Esophagus muscularis mucosa (tissue), 4 donors: ENCODE measurements around the gene WAC. TPM values are rescaled to one million over a fixed set of nuclear protein-coding genes. Genes with fewer than 3 reads are reported as not detected.

ENCODE experiments used
- DNase-seq: peaks from one replicate; pipeline ENCODE4 v3.0.0-alpha.2; 2017; ENCODE audit errors: extremely low spot score
- H3K27ac ChIP-seq, 4 donors: fragments of 200-600 bp; sonication (generic); replicated peaks in 1 of 4; 1 replicate in 3 of 4; 2 replicates in 1 of 4; pipeline ENCODE4 v1.5.1; 2016 to 2019; ENCODE audit warnings: mild to moderate bottlenecking in 1 of 4
- H3K27me3 ChIP-seq, 4 donors: fragments of 200-600 bp; sonication (generic); one replicate each; pipeline versions ENCODE4 v1.5.1 to v1.6.0; 2016 to 2019
- H3K36me3 ChIP-seq, 4 donors: fragments of 200-600 bp; sonication (generic); one replicate each; pipeline ENCODE4 v1.5.1; 2016 to 2019
- H3K4me1 ChIP-seq, 4 donors: fragments of 200-600 bp; sonication (generic); one replicate each; pipeline ENCODE4 v1.5.1; 2016 to 2019
- H3K4me3 ChIP-seq, 4 donors: fragments of 200-600 bp; sonication (generic); 1 replicate in 2 of 4; 2 replicates in 2 of 4; pipeline ENCODE4 v1.5.1; 2016 to 2019; ENCODE audit warnings: mild to moderate bottlenecking in 4 of 4, moderate library complexity in 1 of 4
- H3K9me3 ChIP-seq, 4 donors: fragments of 200-600 bp; sonication (generic); 1 replicate in 3 of 4; 2 replicates in 1 of 4; pipeline ENCODE4 v1.5.1; 2016 to 2019
- CTCF ChIP-seq, 3 experiments: fragments of 200-600 bp in 2 of 3; fragments of 450-650 bp in 1 of 3; sonication (generic) in 2 of 3; IDR thresholded peaks; one replicate each; pipeline ENCODE4 v1.5.1; 2017 to 2019; ENCODE audit warnings: antibody characterized with exemption in 3 of 3, mild to moderate bottlenecking in 2 of 3, moderate library complexity in 1 of 3
- EP300 ChIP-seq: sonication (generic); formaldehyde crosslinking; IDR thresholded peaks from one replicate; pipeline ENCODE4 v1.6.1; 2017; ENCODE audit warnings: antibody characterized with exemption
- POLR2A ChIP-seq: fragments of 450-650 bp; IDR thresholded peaks from one replicate; pipeline ENCODE4 v1.6.1; 2017; ENCODE audit warnings: antibody characterized with exemption, moderate library complexity, mild to moderate bottlenecking, low read depth
- POLR2AphosphoS5 ChIP-seq, 2 donors: sonication (generic); formaldehyde crosslinking; IDR thresholded peaks; one replicate each; pipeline ENCODE4 v1.6.1; 2017; ENCODE audit warnings: antibody characterized with exemption in 2 of 2
- WGBS: methylation state at CpG from one replicate; pipeline ENCODE4 v1.1.5; 2018; 5-methylcytosine and 5-hydroxymethylcytosine counted together
- intact Hi-C: fragments of 100-400 bp; cut with DNase I; formaldehyde crosslinking; loops from one replicate; pipeline ENCODE4 v1.15.1; 2023
- total RNA-seq, 4 donors: library from RNA; depleted of rRNA; stranded (reverse); fragments of >200 nt; gene quantifications; one replicate each; pipeline versions ENCODE4 v1.1.0 to v1.2.1, GENCODE V29; 2016

The WAC gene
- total RNA-seq, 4 donors from 2014 or later: 115 to 157 (median 135) TPM

- 82% methylated on average over 5 of the region's 5 CpGs for WGBS
- TF ChIP-seq POLR2AphosphoS5 (IDR thresholded peaks at IDR 0.05) (no peak), CTCF (IDR thresholded peaks at IDR 0.05) (no peak), EP300 (no peak), POLR2A (no peak)
- Histone ChIP-seq H3K27me3 (no peaks in the 10 kb centered on the region), H3K4me3 (no peak overlapping the region), H3K27ac (no peak overlapping the region), H3K4me1 (peaks cover 29 to 49% (median 45%) of the 10 kb centered on the region in 4 donors), H3K9me3 (no peaks in the 10 kb centered on the region), H3K36me3 (peaks cover 28 to 52% (median 31%) of the 10 kb centered on the region in 4 donors)
- intact Hi-C loops: no loop called here
- DNase-seq: no peak
Measured at GRCh38 chr10:28594406-28594805, 61.5 kb downstream of the WAC start.

DNA sequence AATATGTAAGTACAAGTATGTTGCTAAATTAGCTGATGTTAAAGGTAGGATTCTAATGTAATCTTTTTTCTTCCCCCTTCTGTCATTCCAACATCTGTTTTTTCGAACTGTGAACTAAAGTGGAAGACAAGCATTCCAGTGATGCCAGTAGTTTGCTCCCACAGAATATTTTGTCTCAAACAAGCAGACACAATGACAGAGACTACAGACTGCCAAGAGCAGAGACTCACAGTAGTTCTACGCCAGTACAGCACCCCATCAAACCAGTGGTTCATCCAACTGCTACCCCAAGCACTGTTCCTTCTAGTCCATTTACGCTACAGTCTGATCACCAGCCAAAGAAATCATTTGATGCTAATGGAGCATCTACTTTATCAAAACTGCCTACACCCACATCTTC lies 62.7 kb downstream of the WAC start:
- H3K36me3 ChIP-seq: peaks cover 19 to 41% (median 21%) of the 10 kb centered on the region in 4 donors
- no peak overlapping the region for H3K27ac ChIP-seq
- WGBS: 37% methylated on average over 3 of the region's 3 CpGs
- DNase-seq: no peak
- H3K4me3 ChIP-seq: no peak overlapping the region
- peaks cover 29 to 49% (median 45%) of the 10 kb centered on the region in 4 donors for H3K4me1 ChIP-seq
- no peak for TF ChIP-seq EP300
- TF ChIP-seq CTCF (IDR thresholded peaks at IDR 0.05): no peak
- no peak for TF ChIP-seq POLR2AphosphoS5 (IDR thresholded peaks at IDR 0.05)
- no peak for TF ChIP-seq POLR2A
- no peaks in the 10 kb centered on the region for H3K9me3 ChIP-seq
- intact Hi-C loops: no loop called here
- H3K27me3 ChIP-seq: no peaks in the 10 kb centered on the region

GRCh38 chr10:28600056-28600455 lies 67.1 kb downstream of the WAC start:
- Histone ChIP-seq H3K27ac (no peak overlapping the region), H3K36me3 (peaks cover 0 to 15% (median 7%) of the 10 kb centered on the region in 4 donors), H3K4me1 (peaks cover 21 to 47% (median 40%) of the 10 kb centered on the region in 4 donors), H3K4me3 (no peak overlapping the region), H3K27me3 (no peaks in the 10 kb centered on the region), H3K9me3 (no peaks in the 10 kb centered on the region)
- no peak for DNase-seq
- intact Hi-C loops: no loop called here
- no peak for TF ChIP-seq EP300
- no peak for TF ChIP-seq POLR2A
- no peak for TF ChIP-seq CTCF (IDR thresholded peaks at IDR 0.05)
- no peak for TF ChIP-seq POLR2AphosphoS5 (IDR thresholded peaks at IDR 0.05)
- WGBS: 77% methylated on average over 2 of the region's 2 CpGs

GRCh38 chr10:28601012-28601411 lies 68.1 kb downstream of the WAC start:
- Histone ChIP-seq H3K4me3 (no peak overlapping the region), H3K4me1 (peaks cover 16 to 46% (median 37%) of the 10 kb centered on the region in 4 donors), H3K27ac (no peak overlapping the region), H3K36me3 (peaks cover 0 to 15% (median 5%) of the 10 kb centered on the region in 4 donors), H3K9me3 (no peaks in the 10 kb centered on the region), H3K27me3 (no peaks in the 10 kb centered on the region)
- intact Hi-C loops: no loop called here
- WGBS: 80% methylated on average over 4 of the region's 4 CpGs
- DNase-seq: no peak
- TF ChIP-seq POLR2AphosphoS5 (IDR thresholded peaks at IDR 0.05): no peak
- TF ChIP-seq CTCF (IDR thresholded peaks at IDR 0.05): no peak
- TF ChIP-seq EP300: no peak
- no peak for TF ChIP-seq POLR2A
